Testis (tissue), 3 donors: Measurements from ENCODE around the gene NOS1. TPM values are rescaled to one million over a fixed set of nuclear protein-coding genes. Genes with fewer than 3 reads are reported as not detected.

Source experiments
- DNase-seq: peaks from one replicate; pipeline ENCODE4 v3.0.0-alpha.2; 2019
- H3K27ac ChIP-seq, 2 donors: fragments of 200-600 bp; sonication (generic); one replicate each; pipeline ENCODE4 v1.5.1; 2019
- H3K27me3 ChIP-seq: fragments of 200-600 bp; sonication (generic); one replicate; pipeline ENCODE4 v1.5.1; 2019
- H3K36me3 ChIP-seq: fragments of 200-600 bp; sonication (generic); one replicate; pipeline ENCODE4 v1.5.1; 2017; ENCODE audit warnings: low read depth; ENCODE audit errors: missing control alignments
- H3K4me1 ChIP-seq: fragments of 200-600 bp; sonication (generic); one replicate; pipeline ENCODE4 v1.5.1; 2019
- H3K4me3 ChIP-seq, 2 donors: fragments of 200-600 bp; sonication (generic); one replicate each; pipeline ENCODE4 v1.5.1; 2017 to 2019
- H3K9me3 ChIP-seq: fragments of 200-600 bp; sonication (generic); one replicate; pipeline ENCODE4 v1.5.1; 2017
- POLR2A ChIP-seq: fragments of 450-650 bp; IDR thresholded peaks from one replicate; pipeline ENCODE4 v1.6.1; 2017; ENCODE audit warnings: antibody characterized with exemption, mild to moderate bottlenecking, moderate library complexity
- WGBS, 2 donors: methylation state at CpG; one replicate each; pipeline ENCODE4 v1.1.5; 2018; 5-methylcytosine and 5-hydroxymethylcytosine counted together
- intact Hi-C: fragments of 100-400 bp; cut with DNase I; formaldehyde crosslinking; loops from one replicate; pipeline ENCODE4 v1.15.1; 2023; ENCODE audit warnings: low total_unique reads
- polyA plus RNA-seq: library from polyadenylated mRNA; stranded (reverse); fragments of 350-450 nt; fragmentation: Illumina TruSeq; extraction: RNeasy Lipid Tissue Mini Kit (QIAGEN cat#74804); gene quantifications from one replicate; pipeline ENCODE4 v1.2.3, GENCODE V29; 2014; ENCODE audit warnings: low read depth, low replicate concordance; ENCODE audit not compliant: insufficient read depth
- total RNA-seq, 2 donors: library from RNA; depleted of rRNA; stranded (reverse); fragments of >200 nt; gene quantifications; one replicate each; pipeline ENCODE4 v1.2.3, GENCODE V29; 2016
- TF ChIP-seq, protein P1 (sequence below), 3 experiments: fragments of 450-650 bp in 2 of 3; fragments of 200-600 bp in 1 of 3; sonication (generic) in 1 of 3; IDR thresholded peaks; one replicate each; pipeline ENCODE4 v1.5.1; 2016 to 2019; ENCODE audit warnings: antibody characterized with exemption in 3 of 3, mild to moderate bottlenecking in 2 of 3, moderate library complexity in 1 of 3

The NOS1 gene
- total and polyA plus RNA-seq, 3 donors from 2014 or later: 1.5 to 3.8 (median 3.1) TPM

DNA sequence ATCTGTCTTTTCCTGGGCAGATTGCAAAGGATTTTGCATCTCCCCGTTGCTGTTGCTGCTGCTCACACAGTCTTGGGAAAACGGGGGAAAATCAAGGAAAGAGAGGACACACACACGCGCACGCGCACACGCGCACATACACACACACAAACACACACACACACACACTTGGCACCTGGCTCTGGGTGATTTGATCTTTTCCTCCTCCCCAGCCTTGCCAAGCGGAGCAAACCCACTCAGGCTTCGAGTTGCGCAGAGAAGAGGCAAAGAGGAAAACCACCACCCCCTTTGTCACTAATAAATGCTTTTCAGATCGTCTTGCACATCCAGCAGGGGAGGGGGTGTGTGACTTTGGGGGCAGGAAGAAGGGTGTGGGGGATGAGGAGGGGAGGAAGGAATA lies 965 bp upstream of the NOS1 start:
- no peak overlapping the region for H3K27ac ChIP-seq
- H3K9me3 ChIP-seq: no peaks in the 10 kb centered on the region
- no peaks in the 10 kb centered on the region for H3K27me3 ChIP-seq
- no peaks in the 10 kb centered on the region for H3K4me1 ChIP-seq
- H3K36me3 ChIP-seq: no peaks in the 10 kb centered on the region
- TF ChIP-seq POLR2A: no peak
- TF ChIP-seq, protein P1, sequence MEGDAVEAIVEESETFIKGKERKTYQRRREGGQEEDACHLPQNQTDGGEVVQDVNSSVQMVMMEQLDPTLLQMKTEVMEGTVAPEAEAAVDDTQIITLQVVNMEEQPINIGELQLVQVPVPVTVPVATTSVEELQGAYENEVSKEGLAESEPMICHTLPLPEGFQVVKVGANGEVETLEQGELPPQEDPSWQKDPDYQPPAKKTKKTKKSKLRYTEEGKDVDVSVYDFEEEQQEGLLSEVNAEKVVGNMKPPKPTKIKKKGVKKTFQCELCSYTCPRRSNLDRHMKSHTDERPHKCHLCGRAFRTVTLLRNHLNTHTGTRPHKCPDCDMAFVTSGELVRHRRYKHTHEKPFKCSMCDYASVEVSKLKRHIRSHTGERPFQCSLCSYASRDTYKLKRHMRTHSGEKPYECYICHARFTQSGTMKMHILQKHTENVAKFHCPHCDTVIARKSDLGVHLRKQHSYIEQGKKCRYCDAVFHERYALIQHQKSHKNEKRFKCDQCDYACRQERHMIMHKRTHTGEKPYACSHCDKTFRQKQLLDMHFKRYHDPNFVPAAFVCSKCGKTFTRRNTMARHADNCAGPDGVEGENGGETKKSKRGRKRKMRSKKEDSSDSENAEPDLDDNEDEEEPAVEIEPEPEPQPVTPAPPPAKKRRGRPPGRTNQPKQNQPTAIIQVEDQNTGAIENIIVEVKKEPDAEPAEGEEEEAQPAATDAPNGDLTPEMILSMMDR (IDR thresholded peaks at IDR 0.05): no peak
- WGBS, 2 donors: 51 to 77% methylated on average over 12 of the region's 12 CpGs
- intact Hi-C loops: loop anchor here (10.0 kb wide), 2 partner anchors 232 to 472 kb away; no protein-coding TSS in a partner anchor
- no peak for DNase-seq
- no peak overlapping the region for H3K4me3 ChIP-seq

DNA sequence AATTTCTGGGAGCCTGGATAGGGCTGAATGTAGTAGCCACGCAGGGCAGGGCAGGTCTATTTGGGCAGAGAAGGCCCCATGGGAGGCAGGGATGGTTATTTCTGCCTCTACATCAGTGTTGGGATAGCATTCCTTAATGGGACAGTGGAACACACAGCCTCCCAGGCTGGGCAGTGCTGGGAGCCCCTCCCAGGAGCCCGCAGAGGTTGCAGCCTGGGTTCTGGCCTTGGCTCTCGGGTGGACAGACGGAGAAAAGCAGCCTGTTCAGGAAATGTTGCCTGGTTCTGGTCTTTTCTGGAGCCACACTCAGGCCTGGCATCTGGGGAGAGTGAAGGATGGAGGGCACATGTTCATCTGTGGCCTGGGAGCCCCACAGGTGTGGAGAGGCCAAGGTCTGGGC lies 479 bp upstream of the NOS1 start:
- Histone ChIP-seq H3K9me3 (no peaks in the 10 kb centered on the region), H3K27me3 (no peaks in the 10 kb centered on the region), H3K27ac (no peak overlapping the region), H3K36me3 (no peaks in the 10 kb centered on the region), H3K4me1 (no peaks in the 10 kb centered on the region), H3K4me3 (no peak overlapping the region)
- no peak for TF ChIP-seq POLR2A
- TF ChIP-seq, protein P1 (IDR thresholded peaks at IDR 0.05): no peak
- 44% methylated on average over 4 of the region's 4 CpGs; no CpG with 5 or more reads in 1 of the 2 donors for WGBS, 2 donors
- no peak for DNase-seq
- intact Hi-C loops: loop anchor here (10.0 kb wide), 2 partner anchors 233 to 473 kb away; no protein-coding TSS in a partner anchor

DNA sequence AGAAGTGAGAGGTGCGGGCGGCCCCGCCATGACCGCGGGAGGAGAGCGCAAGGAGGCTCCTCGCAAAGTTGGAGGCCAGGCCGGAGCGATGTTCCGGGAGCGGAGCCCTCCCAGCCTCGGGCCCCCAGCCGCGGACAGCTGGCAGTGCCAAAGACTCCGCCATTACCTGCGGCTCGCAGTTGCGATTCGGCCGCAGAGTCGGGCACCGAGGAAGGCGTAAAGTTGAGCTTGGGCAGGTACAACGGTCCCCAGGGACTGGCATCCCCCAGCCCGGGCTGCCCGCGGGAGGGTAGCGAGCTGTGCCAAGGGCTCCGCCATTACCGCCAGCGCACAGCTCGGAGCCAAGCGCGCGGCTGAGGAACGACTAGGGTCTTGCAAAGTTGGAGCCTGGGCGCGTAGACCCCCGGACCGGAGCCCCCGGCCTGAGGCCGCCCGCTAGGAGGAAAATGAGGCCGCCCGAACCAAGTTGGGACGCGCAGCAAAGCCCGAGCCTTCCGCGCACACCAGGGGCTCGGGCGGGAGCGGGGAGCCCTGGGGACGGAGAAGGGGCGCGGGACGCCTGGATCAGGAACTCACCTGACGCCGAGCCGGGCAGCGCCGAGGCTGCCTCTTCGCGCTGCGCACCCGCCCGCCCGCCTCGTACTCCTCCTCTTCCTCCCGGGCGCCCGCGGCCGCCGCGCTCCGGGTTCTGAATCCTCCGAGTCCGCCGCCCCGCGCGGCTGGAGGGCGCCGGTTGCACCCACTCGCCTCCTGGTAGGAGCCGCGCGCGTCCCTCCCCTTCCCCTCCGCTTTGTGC lies 677 bp downstream of the NOS1 start:
- TF ChIP-seq, protein P1 (IDR thresholded peaks at IDR 0.05): no peak
- no peak for TF ChIP-seq POLR2A
- no peaks in the 10 kb centered on the region for H3K27me3 ChIP-seq
- WGBS, 2 donors: 1% methylated on average over 20 to 91 of the region's 91 CpGs
- intact Hi-C loops: loop anchor here (10.0 kb wide), 2 partner anchors 234 to 474 kb away; no protein-coding TSS in a partner anchor
- no peaks in the 10 kb centered on the region for H3K36me3 ChIP-seq
- H3K4me3 ChIP-seq: peak overlapping the region; percentile 36 to 48
- H3K4me1 ChIP-seq: no peaks in the 10 kb centered on the region
- H3K9me3 ChIP-seq: no peaks in the 10 kb centered on the region
- no peak overlapping the region for H3K27ac ChIP-seq
- DNase-seq: peak; percentile 16

DNA sequence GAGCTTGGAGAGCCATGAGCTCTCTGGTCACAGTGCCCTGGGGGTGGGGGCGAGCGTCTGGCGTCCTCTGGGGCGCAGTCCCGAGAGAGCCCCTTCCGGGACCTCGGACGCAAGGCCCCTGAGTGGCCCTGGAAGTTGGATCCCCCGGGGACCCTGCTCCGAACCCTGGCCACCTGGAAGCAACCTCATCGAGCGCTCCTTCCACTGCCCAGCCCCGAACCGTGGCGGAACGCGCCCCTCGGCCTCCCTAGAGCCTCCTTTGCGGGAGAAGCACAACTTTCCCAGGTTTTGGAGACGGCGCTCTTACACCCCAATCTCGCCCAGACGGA lies 1.2 kb downstream of the NOS1 start:
- H3K9me3 ChIP-seq: no peaks in the 10 kb centered on the region
- WGBS, 2 donors: 0 to 2% methylated on average over 8 to 23 of the region's 23 CpGs
- H3K36me3 ChIP-seq: no peaks in the 10 kb centered on the region
- TF ChIP-seq, protein P1 (IDR thresholded peaks at IDR 0.05): no peak
- TF ChIP-seq POLR2A: no peak
- no peaks in the 10 kb centered on the region for H3K4me1 ChIP-seq
- intact Hi-C loops: loop anchor here (10.0 kb wide), 2 partner anchors 235 to 475 kb away; no protein-coding TSS in a partner anchor
- H3K27me3 ChIP-seq: no peaks in the 10 kb centered on the region
- DNase-seq: no peak
- peak overlapping the region; percentile 36 to 48 for H3K4me3 ChIP-seq
- no peak overlapping the region for H3K27ac ChIP-seq
